Caki2 (cell line): Measurements from ENCODE around the gene SERPINE3. TPM values are rescaled to one million over a fixed set of nuclear protein-coding genes. Genes with fewer than 3 reads are reported as not detected.

Experiments used
- DNase-seq: peaks from one replicate; pipeline ENCODE4 v3.0.0-alpha.2; 2015; ENCODE audit warnings: low read depth
- in situ Hi-C: cut with HindIII; loops from 2 replicates; pipeline ENCODE4 v1.10.0; 2016; ENCODE audit warnings: low sequenced_read_pairs, low pct_unique_long_range_greater_than_20kb, mixed read lengths
- total RNA-seq: library from RNA; depleted of rRNA; stranded (reverse); fragments of >200 nt; shearing (Covaris generic); gene quantifications from 2 replicates; pipeline ENCODE4 v1.2.3, GENCODE V29; 2014; ENCODE audit warnings: low replicate concordance

Gene SERPINE3
- total RNA-seq, 1 experiment from 2014 or later, result not detected

DNA sequence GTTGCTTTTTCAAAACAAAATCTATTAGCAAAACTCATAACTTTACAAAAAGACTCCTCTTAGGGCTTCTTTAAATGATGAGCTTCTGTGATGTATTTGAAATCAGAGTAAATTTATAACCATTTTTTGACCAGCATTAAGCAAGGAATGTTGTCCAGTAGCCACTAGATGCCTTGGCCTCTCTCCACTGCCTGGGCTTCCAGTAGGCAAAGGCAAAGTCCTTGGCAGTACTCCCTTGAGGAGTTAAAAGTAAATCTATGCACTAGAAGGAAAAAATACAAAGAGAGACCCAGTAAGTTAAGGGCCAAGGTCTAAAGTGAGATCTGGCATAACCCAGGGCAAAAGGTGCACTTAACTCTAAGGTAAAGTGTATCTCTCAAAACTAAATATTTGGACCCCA is 9.5 kb downstream of the SERPINE3 start:
- in situ Hi-C loops, result no loop called here

DNA sequence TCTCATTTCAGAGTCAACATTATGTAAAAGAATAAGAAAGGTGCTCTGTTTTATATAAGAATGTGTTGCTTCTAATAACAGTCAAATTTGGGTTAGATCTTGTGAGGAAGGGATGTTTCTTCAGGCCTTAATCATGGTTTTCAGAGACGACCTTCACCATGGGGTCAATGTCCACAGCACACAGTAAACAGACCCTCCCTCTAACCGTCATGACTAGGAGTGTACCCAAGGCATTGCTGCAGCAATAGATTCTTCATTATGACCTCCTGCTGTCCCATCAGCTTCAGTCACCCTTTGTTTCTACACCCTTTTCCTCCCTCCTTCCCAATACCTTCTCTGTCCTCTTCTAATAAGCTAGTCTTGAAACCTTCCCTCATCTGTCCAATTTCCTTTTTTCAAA is 15.7 kb downstream of the SERPINE3 start:
- in situ Hi-C loops, result no loop called here
- DNase-seq, result no peak

More for the DNA sequence above, 9.5 kb downstream of the SERPINE3 start:
- DNase-seq, result no peak

DNA sequence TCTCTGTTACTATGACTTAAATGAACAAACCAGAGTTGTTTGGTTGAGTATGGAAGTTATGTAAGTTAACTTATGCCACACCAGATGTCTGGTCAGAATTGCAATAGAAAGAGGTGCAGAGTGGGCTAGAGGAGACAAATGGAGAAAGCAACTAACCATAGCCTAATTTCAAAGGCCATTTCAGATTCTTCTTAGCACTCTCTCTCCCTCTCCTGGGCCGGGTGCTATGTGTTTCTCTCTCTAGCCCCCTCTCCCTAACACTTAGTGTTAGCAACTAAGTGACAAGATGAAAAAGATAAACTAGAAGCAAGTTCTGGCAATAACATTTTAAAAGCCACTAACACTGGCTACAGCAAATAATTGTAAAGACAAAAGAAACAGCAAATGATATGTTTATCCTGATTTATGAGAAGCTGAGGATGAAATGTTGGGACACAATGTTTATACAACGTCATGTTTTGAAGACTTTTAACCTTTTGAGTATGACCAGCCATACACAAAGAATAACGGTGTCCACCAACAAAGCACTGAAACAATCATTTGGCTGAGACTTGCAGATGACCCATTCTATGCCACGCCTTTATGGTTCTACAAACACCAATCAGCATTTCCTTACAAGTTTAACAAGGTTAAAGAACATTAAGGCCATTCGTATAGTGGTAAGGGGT is 18.6 kb downstream of the SERPINE3 start:
- no peak for DNase-seq
- in situ Hi-C loops, result no loop called here

DNA sequence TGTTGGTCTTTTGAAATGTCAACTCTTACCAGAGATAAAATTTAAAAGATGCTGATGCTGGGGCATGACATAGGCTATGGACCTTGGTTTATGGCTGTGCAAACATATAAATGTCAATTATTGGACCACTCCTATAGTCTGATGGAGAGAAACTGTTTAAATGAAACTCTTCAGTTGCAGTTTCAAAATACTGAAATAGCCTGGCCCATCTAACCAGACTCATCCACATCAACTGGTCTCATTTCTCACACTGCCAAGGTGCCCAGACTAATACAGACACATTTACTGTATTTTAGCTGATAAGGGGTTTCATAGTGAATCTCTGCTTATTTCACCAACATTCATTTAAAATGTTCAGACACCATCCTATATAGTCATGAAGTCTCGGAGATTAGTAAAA is 19.9 kb downstream of the SERPINE3 start:
- DNase-seq, result no peak
- in situ Hi-C loops, result no loop called here

DNA sequence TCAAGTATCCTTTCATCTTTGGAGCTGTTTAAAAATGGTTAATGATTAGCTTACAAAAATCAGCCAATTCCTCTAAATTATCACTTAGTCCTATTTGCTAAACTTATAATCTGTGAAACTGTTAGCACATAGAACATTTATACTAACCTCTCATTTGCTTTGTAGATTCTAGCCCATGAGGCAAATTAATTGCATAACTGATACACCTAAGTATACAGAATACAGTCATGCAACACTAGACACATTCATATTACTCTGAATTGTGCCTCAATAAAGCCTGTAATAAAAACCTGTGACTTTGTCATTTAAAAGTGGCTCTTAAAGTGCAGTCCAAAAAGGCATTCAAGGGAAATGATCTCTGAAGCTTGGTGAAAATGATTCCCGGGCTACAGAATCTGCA is 21.0 kb downstream of the SERPINE3 start:
- in situ Hi-C loops, result no loop called here
- no peak for DNase-seq

DNA sequence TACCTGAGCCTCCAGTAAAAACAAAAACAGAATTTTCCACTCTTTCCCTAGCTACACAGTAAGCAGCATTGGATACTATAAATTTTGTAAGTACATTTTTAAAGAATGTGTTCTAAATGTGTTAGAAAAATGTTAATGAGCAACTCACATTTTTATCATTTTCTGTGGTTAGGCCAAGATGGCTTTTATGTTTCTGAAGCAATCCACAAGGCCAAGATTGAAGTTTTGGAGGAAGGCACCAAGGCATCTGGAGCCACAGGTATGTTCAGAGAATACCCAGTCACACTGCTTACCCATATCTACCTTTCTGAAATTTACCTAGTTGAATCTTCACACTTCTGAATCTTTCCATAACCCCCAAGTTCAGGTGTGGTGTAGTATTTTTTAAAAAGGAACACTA is 21.6 kb downstream of the SERPINE3 start:
- DNase-seq, result no peak
- in situ Hi-C loops, result no loop called here

DNA sequence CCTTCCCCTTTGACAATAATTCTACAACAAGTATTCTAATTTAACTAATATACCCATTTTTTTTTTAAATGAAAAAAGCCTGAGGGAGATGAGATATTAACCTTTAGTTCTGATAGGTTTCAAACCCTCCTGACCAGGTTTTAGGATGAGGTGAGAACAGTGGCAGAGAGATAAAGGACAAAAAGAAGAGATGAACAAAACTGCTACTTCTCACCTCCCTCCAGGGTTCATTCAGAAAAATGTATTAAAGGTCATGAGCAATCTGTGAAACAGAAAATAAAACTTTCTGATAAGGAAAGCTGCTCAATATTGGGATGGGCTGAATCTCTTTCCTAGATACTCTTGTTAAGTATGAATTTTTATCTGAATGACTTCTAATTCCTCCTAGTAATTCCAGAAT is 24.1 kb downstream of the SERPINE3 start:
- in situ Hi-C loops, result no loop called here
- DNase-seq, result no peak

DNA sequence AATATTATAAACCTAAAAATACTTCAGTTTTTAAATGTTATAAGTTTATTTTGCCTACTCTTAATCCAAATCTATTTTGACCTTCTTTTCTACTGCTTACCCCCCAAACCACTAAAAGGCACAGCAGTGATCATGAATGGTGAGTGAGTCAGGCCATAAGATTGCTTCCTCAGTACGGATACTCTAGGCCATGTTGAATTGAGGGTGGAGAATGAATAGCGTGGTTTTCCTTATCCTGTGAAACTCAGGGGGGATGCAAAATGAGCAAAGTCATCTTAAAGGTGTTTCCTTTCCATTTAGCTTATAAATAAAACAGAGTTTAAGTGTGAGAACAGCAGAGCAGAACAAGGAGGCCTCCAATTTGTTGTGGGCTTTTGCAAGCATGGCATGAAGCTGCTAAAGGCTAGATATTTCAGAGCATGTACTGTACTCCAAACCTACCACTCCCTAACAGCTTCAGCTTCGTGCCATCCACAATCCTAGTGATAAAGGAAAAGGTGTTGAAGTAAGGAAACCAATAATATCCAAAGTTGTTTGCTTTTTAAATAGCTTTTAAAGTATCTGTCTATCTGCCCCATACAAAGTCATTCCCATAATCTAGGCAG is 25.0 kb downstream of the SERPINE3 start:
- in situ Hi-C loops, result no loop called here
- DNase-seq, result no peak

DNA sequence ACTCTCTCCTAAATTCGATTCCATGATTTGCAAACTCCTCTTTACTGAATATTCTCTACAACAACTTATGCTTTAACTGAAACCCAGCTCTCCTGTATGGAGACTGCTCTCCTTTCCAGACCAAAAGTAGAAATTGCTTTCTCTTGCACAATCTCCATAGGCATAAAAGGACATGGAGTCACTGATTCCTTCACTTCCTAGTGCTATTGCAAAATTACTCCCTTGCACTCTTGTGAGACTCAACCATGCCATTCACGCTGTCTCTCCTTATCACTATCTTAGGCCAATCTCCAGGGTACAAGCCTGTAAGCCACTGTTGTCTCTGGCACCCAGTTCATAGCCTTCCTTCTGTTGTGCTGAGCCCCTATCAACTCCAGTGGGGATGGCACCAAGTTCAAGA is 30.6 kb downstream of the SERPINE3 start:
- in situ Hi-C loops, result no loop called here
- no peak for DNase-seq

DNA sequence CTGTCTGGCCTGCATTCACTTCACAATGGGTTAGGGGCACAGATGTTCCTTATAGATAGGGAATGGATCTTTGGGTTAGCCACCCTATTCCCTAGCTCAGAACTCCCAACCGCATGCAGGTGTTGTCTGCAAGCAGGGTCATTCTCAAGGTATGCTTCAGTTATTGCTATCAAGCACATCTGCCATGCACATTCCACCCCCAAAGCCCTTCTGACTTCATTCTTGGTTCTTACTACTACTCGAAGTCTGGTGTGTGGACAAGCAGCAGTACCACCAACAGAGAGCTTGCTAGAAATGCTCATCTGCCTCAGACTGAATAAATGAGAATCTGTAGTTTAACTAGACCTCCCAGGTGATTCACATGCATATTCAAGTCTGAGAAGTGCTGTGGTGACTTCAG is 31.3 kb downstream of the SERPINE3 start:
- in situ Hi-C loops, result no loop called here
- DNase-seq, result no peak

DNA sequence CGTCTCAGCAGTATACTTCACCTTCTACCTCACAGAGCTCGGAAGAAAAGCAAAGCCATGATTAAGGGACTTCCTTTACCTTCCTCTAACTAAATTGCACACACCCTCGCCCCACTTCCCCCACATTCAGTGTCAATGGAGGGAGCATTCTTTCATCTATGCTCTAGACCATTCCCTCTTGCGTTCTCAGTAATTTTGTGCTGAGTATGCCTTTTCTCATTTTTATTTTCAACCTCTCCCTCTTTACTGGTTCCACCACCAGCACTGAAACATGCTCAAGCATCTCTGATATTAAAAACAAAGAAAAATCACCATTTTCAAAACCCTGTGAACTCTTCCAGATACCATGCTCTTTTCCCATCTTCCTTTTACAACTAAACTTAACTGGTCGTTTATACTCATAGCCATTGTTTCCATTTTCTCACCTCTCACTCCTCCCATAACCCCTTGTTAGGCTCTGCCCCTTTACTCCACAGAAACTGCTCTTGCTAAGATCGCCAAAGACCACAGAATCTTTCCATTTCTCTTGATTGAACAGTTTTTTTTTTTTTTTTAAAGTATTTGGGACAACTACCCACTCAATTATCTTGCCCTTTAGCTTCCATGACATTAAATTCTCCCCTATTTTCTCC is 32.4 kb downstream of the SERPINE3 start:
- in situ Hi-C loops, result no loop called here
- DNase-seq, result no peak

DNA sequence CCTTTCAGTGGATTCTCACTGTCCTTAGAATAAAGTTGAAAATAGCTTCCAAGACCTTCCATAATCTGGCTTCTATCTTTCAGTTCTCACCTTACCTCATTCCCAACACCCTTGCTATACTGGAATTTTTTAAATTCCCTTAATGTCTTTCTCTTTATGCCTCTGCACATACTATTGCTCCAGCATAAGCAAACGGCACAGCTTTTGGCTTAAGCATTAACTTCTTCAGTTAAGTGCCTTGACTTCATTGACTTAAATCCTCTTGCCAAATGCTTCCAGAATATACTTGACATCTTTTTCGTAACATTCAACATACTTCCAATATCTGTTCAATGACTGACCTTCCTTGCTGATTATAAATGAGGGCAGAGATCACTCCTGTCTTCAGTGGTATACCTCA is 34.0 kb downstream of the SERPINE3 start:
- in situ Hi-C loops, result no loop called here
- no peak for DNase-seq

DNA sequence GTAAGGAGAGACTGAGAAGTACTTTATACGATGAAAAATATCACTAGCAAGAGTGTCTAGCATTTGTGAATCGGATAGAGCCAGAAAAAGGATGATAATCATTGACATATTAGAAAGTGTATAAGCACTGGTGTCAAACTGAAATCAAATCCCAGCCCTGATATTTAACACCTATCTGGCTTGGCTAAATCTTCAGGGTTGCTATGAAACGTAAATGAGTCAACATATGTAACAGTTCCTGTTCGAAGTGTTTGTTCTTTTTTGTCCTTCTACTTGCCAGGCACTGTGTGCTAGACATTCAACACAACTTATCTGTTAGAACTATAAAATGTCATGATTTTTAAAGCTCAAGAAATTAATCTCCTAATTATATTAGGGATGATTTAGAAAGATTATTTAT is 40.8 kb downstream of the SERPINE3 start:
- in situ Hi-C loops, result no loop called here
- DNase-seq, result no peak

DNA sequence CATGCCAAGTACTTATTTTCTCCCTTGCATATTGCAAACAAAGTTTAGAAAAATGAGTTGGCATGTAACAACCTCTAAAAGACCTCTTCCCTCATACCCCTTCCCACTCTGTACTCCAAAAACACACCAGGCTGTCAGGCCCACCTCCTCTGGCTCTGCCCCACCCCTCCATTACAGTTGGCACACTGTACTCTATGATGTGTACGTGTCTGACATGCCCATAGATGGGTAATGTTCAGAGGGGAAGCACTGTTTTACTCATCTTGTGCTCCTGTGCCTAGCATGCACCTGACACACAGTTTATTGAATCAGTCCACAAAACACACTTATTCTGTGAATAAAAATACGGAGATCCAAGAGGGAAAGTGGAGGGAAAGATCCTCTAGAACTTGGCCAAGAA is 45.6 kb downstream of the SERPINE3 start:
- in situ Hi-C loops, result no loop called here
- no peak for DNase-seq

DNA sequence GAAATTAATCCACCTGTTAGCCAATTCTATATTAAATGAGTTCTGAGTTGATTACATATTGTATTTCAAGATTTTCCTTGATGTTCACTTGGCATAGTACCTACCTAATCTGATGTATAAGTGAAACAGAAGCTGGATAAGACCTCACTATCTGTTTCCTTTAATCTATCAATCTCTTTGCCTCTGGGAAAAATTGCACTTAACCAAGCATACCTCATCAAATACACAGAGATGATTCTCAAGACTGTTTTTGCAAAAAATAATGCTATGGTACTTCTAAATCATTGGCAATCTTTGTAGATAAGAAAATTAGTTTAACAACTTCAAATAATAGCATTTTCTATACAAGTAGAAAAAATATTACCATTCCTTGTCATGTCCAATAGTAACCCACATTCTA is 55.2 kb downstream of the SERPINE3 start:
- in situ Hi-C loops, result no loop called here
- no peak for DNase-seq

DNA sequence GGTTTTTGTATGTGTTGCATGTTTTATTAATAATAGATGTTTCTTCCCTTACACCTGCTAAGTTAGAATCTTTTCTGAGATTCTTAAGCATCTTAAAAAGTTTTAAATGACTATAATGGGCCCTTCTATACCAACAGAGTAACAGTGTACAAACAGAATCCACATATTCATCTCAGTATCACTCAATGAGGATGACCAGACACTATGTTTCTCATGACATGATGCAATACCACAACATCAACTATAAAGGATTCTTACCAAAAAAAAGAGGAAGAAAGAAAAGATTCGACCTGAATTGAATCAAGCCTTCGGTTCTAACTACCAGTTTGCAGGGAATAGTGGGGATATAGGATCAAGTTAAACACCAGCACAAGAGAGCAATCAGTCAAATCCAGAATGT is 56.9 kb downstream of the SERPINE3 start:
- in situ Hi-C loops, result no loop called here
- no peak for DNase-seq

DNA sequence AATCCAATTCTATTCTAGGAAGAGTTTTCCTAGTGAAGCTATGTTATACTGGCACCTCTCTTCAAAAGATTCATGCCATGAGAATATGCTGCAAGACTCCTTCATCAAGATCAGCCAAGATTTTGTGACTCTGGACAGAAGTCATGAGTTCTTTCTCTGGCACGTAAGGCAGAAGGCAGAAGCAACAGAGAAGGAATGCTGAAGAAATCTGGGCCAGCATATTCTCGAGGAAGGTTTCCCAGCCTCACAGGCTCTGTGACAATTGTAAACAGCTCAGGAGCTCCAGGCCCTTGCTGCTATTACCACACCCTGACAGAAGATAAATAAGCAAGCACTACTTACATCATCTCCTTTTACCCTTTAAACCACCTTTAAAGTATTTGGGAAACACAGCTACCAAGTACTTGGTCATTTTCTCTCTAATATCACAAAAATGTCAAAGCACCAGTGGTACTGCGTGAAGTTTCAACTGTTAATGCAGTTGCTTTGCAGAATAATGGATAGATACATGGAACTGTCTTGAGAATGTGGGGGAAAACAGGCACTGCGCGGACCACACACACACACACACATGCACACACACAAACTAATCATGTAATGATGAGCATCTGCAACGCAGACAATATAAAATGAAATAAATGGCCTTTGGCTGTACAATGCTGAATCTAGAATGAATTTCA is 57.9 kb downstream of the SERPINE3 start:
- DNase-seq, result no peak

DNA sequence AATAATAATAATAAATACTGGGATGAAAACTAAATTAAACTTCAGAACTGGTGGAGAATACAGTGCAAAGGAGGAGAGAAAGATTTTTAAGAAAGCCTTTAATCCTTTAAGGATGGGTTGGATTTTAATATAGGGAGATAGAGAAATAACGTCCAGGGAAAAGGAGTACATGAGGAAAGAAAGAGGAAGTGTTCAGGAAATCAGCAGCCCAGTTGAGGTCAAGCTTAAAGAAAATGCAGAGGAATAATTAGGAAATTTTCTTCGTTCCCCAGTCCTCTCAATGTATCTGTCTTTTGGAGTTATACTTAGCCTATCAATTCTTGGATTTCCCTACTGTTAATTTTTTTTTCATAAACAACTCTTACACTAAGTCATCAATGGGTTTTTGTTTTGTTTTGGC is 65.7 kb downstream of the SERPINE3 start:
- in situ Hi-C loops, result no loop called here
- no peak for DNase-seq

More for the DNA sequence above, 57.9 kb downstream of the SERPINE3 start:
- in situ Hi-C loops, result no loop called here

DNA sequence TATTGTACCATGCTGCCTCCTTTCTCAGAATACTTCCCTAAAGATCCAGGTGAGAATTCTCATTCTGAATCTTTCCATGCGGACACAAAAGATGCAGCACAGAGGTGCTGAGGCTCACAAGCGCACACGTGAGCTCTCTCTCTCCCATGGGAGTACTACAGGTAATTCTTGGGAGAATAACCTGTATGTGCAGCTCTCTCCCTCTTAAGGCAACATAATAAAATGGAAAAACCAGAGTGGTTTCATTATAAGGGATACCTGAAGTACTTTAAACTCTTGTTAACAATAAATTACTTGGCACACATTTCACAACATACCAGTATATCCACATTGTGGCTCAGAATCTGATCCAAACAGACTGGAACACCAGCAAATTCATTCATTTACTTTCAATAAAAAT is 72.9 kb downstream of the SERPINE3 start:
- DNase-seq, result no peak
- in situ Hi-C loops, result no loop called here
